Transverse colon (tissue), 4 donors: ENCODE results near the gene CAPN15.
A peak's percentile ranks its signal among the peaks of the same experiment; 100 is the strongest.

ENCODE experiments used
- CTCF ChIP-seq, 5 experiments: fragments of 200-600 bp in 3 of 5; fragments of 450-650 bp in 2 of 5; sonication (generic) in 3 of 5; IDR thresholded peaks; 1 replicate in 2 of 5; 2 replicates in 3 of 5; pipeline ENCODE4 v1.5.1; 2016 to 2017; ENCODE audit warnings: antibody characterized with exemption in 5 of 5, inconsistent platforms in 3 of 5, mild to moderate bottlenecking in 2 of 5, moderate library complexity in 1 of 5
- EP300 ChIP-seq: sonication (generic); formaldehyde crosslinking; IDR thresholded peaks from one replicate; pipeline ENCODE4 v1.6.1; 2017; ENCODE audit warnings: antibody characterized with exemption, low read depth
- POLR2A ChIP-seq: fragments of 450-650 bp; IDR thresholded peaks from one replicate; pipeline ENCODE4 v1.6.1; 2016; ENCODE audit warnings: antibody characterized with exemption, mild to moderate bottlenecking, moderate library complexity
- POLR2AphosphoS5 ChIP-seq, 3 donors: sonication (generic); formaldehyde crosslinking; IDR thresholded peaks; one replicate each; pipeline ENCODE4 v1.6.1; 2016; ENCODE audit warnings: antibody characterized with exemption in 3 of 3

- TF ChIP-seq CTCF (IDR thresholded peaks at IDR 0.05), result peak in 1 of 5 experiments; percentile 6
- no peak for TF ChIP-seq POLR2A
- no peak for TF ChIP-seq POLR2AphosphoS5 (IDR thresholded peaks at IDR 0.05)
- no peak for TF ChIP-seq EP300
Observed at GRCh38 chr16:568401-569258, 41.1 kb downstream of the CAPN15 start.
